K562 (cell line): ENCODE data around the gene PPFIA3. TPM values are rescaled to one million over a fixed set of nuclear protein-coding genes. Genes with fewer than 3 reads are reported as not detected.

ENCODE experiments used
- AFF1 ChIP-seq, 2 experiments: fragments of 450-650 bp; IDR thresholded peaks; 2 replicates each; pipeline ENCODE4 v1.6.1; 2018; ENCODE audit warnings: mild to moderate bottlenecking in 2 of 2, low read depth in 1 of 2; ENCODE audit not compliant: partially characterized antibody in 2 of 2
- CHD4 ChIP-seq: fragments of 200-600 bp; sonication (generic); IDR thresholded peaks from 3 replicates; pipeline ENCODE4 v1.6.1; 2012; ENCODE audit warnings: low read depth, mild to moderate bottlenecking, mixed read lengths, low read length, inconsistent platforms; ENCODE audit not compliant: insufficient read depth, insufficient replicate concordance, poor library complexity, severe bottlenecking
- DACH1 ChIP-seq: fragments of 450-650 bp; IDR thresholded peaks from 2 replicates; pipeline ENCODE4 v1.6.1; 2018; ENCODE audit not compliant: partially characterized antibody
- ETS1 ChIP-seq: conservative IDR thresholded peaks from 2 replicates; pipeline ENCODE4 v1.6.1; 2011; ENCODE audit warnings: low read depth, mild to moderate bottlenecking, low read length; ENCODE audit not compliant: control insufficient read depth
- GMEB1 ChIP-seq: fragments of 250-450 bp; sonication (Bioruptor Pico); IDR thresholded peaks from 2 replicates; pipeline ENCODE4 v1.4.0; 2020; ENCODE audit warnings: mild to moderate bottlenecking
- HDGF ChIP-seq: fragments of 450-650 bp; IDR thresholded peaks from 2 replicates; pipeline ENCODE4 v1.6.1; 2016
- MAX ChIP-seq: sonication (generic); formaldehyde crosslinking; IDR thresholded peaks from 2 replicates; pipeline ENCODE4 v1.9.0; 2022; ENCODE audit warnings: mild to moderate bottlenecking, missing genetic modification reagents
- MCM3 ChIP-seq: fragments of 450-650 bp; IDR thresholded peaks from 2 replicates; pipeline ENCODE4 v1.6.1; 2016
- MNT ChIP-seq, 2 experiments: fragments of 450-650 bp; conservative IDR thresholded peaks; 2 replicates each; pipeline ENCODE4 v1.6.1; 2017; ENCODE audit warnings: mild to moderate bottlenecking in 2 of 2, moderate library complexity in 2 of 2
- PHB2 ChIP-seq: fragments of 450-650 bp; IDR thresholded peaks from 2 replicates; pipeline ENCODE4 v1.6.1; 2017; ENCODE audit warnings: low read depth
- SIX5 ChIP-seq, 2 experiments: IDR thresholded peaks; 2 replicates each; pipeline ENCODE4 v1.6.1; 2011; ENCODE audit warnings: low read length in 2 of 2, borderline replicate concordance in 1 of 2, low read depth in 1 of 2, mild to moderate bottlenecking in 1 of 2, moderate library complexity in 1 of 2; ENCODE audit not compliant: insufficient read depth in 1 of 2
- SMAD4 ChIP-seq: fragments of 250-450 bp; sonication (Bioruptor Pico); conservative IDR thresholded peaks from 2 replicates; pipeline ENCODE4 v1.8.0; 2021; ENCODE audit warnings: inconsistent platforms, mild to moderate bottlenecking, moderate library complexity
- ZBTB49 ChIP-seq: sonication (generic); formaldehyde crosslinking; IDR thresholded peaks from 2 replicates; pipeline ENCODE4 v1.8.0; 2022; ENCODE audit warnings: missing genetic modification reagents, mild to moderate bottlenecking, borderline replicate concordance
- ZNF41 ChIP-seq: fragments of 250-450 bp; sonication (Bioruptor Pico); conservative IDR thresholded peaks from 2 replicates; pipeline ENCODE4 v1.4.0; 2020; ENCODE audit warnings: mild to moderate bottlenecking
- polyA plus RNA-seq, 8 experiments: library from polyadenylated mRNA; depleted of rRNA in 4 of 8; stranded (reverse) in 5 of 8; unstranded in 3 of 8; fragments of >200 nt; fragmentation: Nextera tagmentation in 2 of 8; fragmentation: Illumina TruSeq in 1 of 8; extraction: Ambion mirVana in 2 of 8; extraction: Trizol in 1 of 8; gene quantifications; 2 replicates each; pipeline versions ENCODE4 v1.2.1 to v1.2.3, GENCODE V29; 2011 to 2014; ENCODE audit warnings: inconsistent platforms in 1 of 8, missing spikeins in 1 of 8
- total RNA-seq, 7 experiments: library from RNA; depleted of rRNA in 6 of 7; stranded (reverse); fragments of >200 nt in 6 of 7; fragmentation: Illumina TruSeq in 2 of 7; extraction: Trizol in 2 of 7; gene quantifications; 2 replicates each; pipeline versions ENCODE4 v1.2.1 to v1.2.3, GENCODE V29; 2011 to 2021; ENCODE audit warnings: low replicate concordance in 1 of 7

The PPFIA3 gene
- total and polyA plus RNA-seq, 9 of the 15 experiments (the other 6 are each of a cell fraction or from before 2014, with no cell fraction given), result 0.10 to 53.0 (median 17.6) TPM

GRCh38 chr19:49128545-49129237, 9.3 kb downstream of the PPFIA3 start (continued):
- no peak for TF ChIP-seq DACH1
- TF ChIP-seq ETS1, result 0 out of 2 replicates have a peak, but pooled peaks have one; percentile 7
- TF ChIP-seq CHD4, result no peak
- no peak; a peak in 1 of 4 replicates for TF ChIP-seq MNT (conservative IDR thresholded peaks at IDR 0.05)
- TF ChIP-seq MAX (CRISPR knock-in tag), result peak; percentile 18; the same call in 1 of the 2 replicates
- TF ChIP-seq ZBTB49 (CRISPR knock-in tag), result no peak
- no peak for TF ChIP-seq GMEB1 (CRISPR knock-in tag)
- TF ChIP-seq SIX5 (IDR thresholded peaks at IDR 0.05; ENCODE audit: borderline replicate concordance in 1 of 2, insufficient read depth in 1 of 2, low read depth in 1 of 2, low read length in 2 of 2), result no peak
- TF ChIP-seq HDGF, result 0 out of 2 replicates have a peak, but pooled peaks have one; percentile 35
- TF ChIP-seq ZNF41 (CRISPR knock-in tag), result no peak
- peak in 1 of 2 experiments; percentile 1 for TF ChIP-seq AFF1 (IDR thresholded peaks at IDR 0.05; ENCODE audit: low read depth in 1 of 2, partially characterized antibody in 2 of 2)
- 0 out of 2 replicates have a peak, but pooled peaks have one; percentile 32 for TF ChIP-seq PHB2
- TF ChIP-seq SMAD4 (CRISPR knock-in tag), result no peak
- TF ChIP-seq MCM3, result no peak
